ENCODE results near the gene GLT6D1. TPM values are rescaled to one million over a fixed set of nuclear protein-coding genes. Genes with fewer than 3 reads are reported as not detected.

GLT6D1 gene
- total and polyA plus RNA-seq, 2 donors, result 0.05 TPM; not detected in 1

GRCh38 chr9:135617991-135618411, 21.3 kb downstream of the GLT6D1 start:
- H3K27me3 ChIP-seq (ENCODE audit: control insufficient read depth in 2 of 2, insufficient read depth in 1 of 2, low read length in 1 of 2), result no peaks in the 10 kb centered on the region
- no peaks in the 10 kb centered on the region for H3K9me3 ChIP-seq (ENCODE audit: control insufficient read depth in 2 of 2, insufficient read depth in 1 of 2, low read length in 1 of 2)
- H3K4me3 ChIP-seq (ENCODE audit: low read length in 2 of 2), result no peak overlapping the region
- H3K36me3 ChIP-seq (ENCODE audit: control insufficient read depth in 2 of 2, insufficient read depth in 2 of 2, low read length in 1 of 2), result no peaks in the 10 kb centered on the region
- H3K4me1 ChIP-seq (ENCODE audit: control insufficient read depth in 2 of 2, insufficient read depth in 2 of 2, low read length in 2 of 2), result no peaks in the 10 kb centered on the region
- 83% methylated on average over 13 of the region's 13 CpGs for WGBS
- DNase-seq (ENCODE audit: low read depth in 6 of 9, low spot score in 9 of 9), result no peak
- H3K27ac ChIP-seq (ENCODE audit: low read depth in 1 of 2, low read length in 1 of 2), result no peak overlapping the region

DNA sequence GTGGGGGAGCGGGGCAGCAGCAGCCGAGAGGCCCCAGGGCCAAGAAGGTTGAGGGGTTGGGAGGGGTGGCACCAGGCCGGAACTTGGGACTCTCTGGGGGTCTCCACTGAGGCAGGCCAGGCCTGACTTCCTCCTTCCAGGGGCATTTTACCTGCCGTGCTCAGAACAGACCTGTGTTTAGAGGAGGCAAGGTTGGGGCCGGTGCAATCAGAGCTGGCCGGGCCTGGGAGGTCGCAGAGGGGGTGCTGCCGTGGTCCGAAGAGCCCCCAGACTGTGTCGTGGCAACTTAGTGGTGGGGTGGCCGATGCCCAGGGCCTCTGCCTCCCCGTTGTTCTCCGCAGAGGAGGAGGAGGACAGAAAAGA, 21.8 kb downstream of the GLT6D1 start:
- WGBS, result 87% methylated on average over 13 of the region's 13 CpGs
- no peaks in the 10 kb centered on the region for H3K9me3 ChIP-seq (ENCODE audit: control insufficient read depth in 2 of 2, insufficient read depth in 1 of 2, low read length in 1 of 2)
- no peak overlapping the region for H3K4me3 ChIP-seq (ENCODE audit: low read length in 2 of 2)
- no peak for DNase-seq (ENCODE audit: low read depth in 6 of 9, low spot score in 9 of 9)
- no peaks in the 10 kb centered on the region for H3K27me3 ChIP-seq (ENCODE audit: control insufficient read depth in 2 of 2, insufficient read depth in 1 of 2, low read length in 1 of 2)
- no peaks in the 10 kb centered on the region for H3K4me1 ChIP-seq (ENCODE audit: control insufficient read depth in 2 of 2, insufficient read depth in 2 of 2, low read length in 2 of 2)
- no peak overlapping the region for H3K27ac ChIP-seq (ENCODE audit: low read depth in 1 of 2, low read length in 1 of 2)
- H3K36me3 ChIP-seq (ENCODE audit: control insufficient read depth in 2 of 2, insufficient read depth in 2 of 2, low read length in 1 of 2), result no peaks in the 10 kb centered on the region

DNA sequence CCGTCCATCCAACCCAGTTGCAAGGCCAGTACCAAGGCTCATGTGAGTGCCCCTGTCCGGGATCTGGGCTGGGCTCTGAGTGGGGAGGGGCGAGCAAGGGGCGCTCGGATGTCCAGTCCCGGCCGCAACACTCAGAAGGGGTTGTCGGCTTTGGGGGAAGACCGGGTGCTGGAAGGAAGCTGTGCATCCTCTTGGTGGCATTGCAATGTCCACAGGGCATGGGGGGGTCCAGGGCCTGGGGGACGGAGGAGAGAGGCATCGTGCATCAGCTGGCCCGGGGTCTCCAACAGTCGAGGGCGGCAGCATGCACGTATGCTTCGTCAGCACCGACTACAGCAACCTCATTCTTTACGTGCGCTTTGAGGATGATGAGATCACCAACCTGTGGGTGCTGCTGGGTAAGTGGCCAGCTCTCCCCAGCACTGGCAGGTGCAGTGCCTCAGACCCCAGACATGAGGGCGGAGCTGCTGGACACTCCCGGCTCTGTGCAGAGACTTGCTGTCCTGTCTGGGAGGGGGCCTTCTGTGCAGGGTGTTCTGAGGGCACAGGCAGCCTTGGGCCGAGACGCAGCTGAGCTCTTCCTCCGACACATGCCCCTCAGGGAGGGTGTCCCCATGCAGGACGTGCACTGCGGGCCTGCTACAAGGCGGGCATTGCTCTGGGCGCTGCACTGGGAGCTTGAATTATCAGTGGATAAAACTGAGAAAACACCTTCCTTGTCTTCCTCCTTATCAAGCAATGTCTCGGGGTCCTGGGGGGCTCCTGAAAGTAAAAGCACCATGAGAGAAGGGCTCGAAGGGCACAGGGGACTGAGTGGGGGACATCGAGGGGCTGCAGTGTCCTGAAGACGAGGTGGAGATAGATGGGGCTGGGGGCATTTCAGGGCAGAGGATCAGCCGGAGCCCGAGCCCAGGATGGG, 22.5 kb downstream of the GLT6D1 start:
- Histone ChIP-seq H3K27me3 (ENCODE audit: control insufficient read depth in 2 of 2, insufficient read depth in 1 of 2, low read length in 1 of 2) (no peaks in the 10 kb centered on the region), H3K4me3 (ENCODE audit: low read length in 2 of 2) (no peak overlapping the region), H3K27ac (ENCODE audit: low read depth in 1 of 2, low read length in 1 of 2) (no peak overlapping the region), H3K4me1 (ENCODE audit: control insufficient read depth in 2 of 2, insufficient read depth in 2 of 2, low read length in 2 of 2) (no peaks in the 10 kb centered on the region), H3K36me3 (ENCODE audit: control insufficient read depth in 2 of 2, insufficient read depth in 2 of 2, low read length in 1 of 2) (no peaks in the 10 kb centered on the region), H3K9me3 (ENCODE audit: control insufficient read depth in 2 of 2, insufficient read depth in 1 of 2, low read length in 1 of 2) (no peaks in the 10 kb centered on the region)
- 89% methylated on average over 34 of the region's 34 CpGs for WGBS
- no peak for DNase-seq (ENCODE audit: low read depth in 6 of 9, low spot score in 9 of 9)

GRCh38 chr9:135615666-135616618, 23.4 kb downstream of the GLT6D1 start:
- Histone ChIP-seq H3K4me3 (ENCODE audit: low read length in 2 of 2) (no peak overlapping the region), H3K4me1 (ENCODE audit: control insufficient read depth in 2 of 2, insufficient read depth in 2 of 2, low read length in 2 of 2) (no peaks in the 10 kb centered on the region), H3K9me3 (ENCODE audit: control insufficient read depth in 2 of 2, insufficient read depth in 1 of 2, low read length in 1 of 2) (no peaks in the 10 kb centered on the region), H3K36me3 (ENCODE audit: control insufficient read depth in 2 of 2, insufficient read depth in 2 of 2, low read length in 1 of 2) (no peaks in the 10 kb centered on the region), H3K27me3 (ENCODE audit: control insufficient read depth in 2 of 2, insufficient read depth in 1 of 2, low read length in 1 of 2) (no peaks in the 10 kb centered on the region), H3K27ac (ENCODE audit: low read depth in 1 of 2, low read length in 1 of 2) (no peak overlapping the region)
- WGBS, result 73% methylated on average over 31 of the region's 31 CpGs
- no peak for DNase-seq (ENCODE audit: low read depth in 6 of 9, low spot score in 9 of 9)

GRCh38 chr9:135614821-135615665, 24.3 kb downstream of the GLT6D1 start:
- DNase-seq (ENCODE audit: low read depth in 6 of 9, low spot score in 9 of 9), result no peak
- 88% methylated on average over 29 of the region's 29 CpGs for WGBS
- no peaks in the 10 kb centered on the region for H3K27me3 ChIP-seq (ENCODE audit: control insufficient read depth in 2 of 2, insufficient read depth in 1 of 2, low read length in 1 of 2)
- H3K36me3 ChIP-seq (ENCODE audit: control insufficient read depth in 2 of 2, insufficient read depth in 2 of 2, low read length in 1 of 2), result no peaks in the 10 kb centered on the region
- no peaks in the 10 kb centered on the region for H3K9me3 ChIP-seq (ENCODE audit: control insufficient read depth in 2 of 2, insufficient read depth in 1 of 2, low read length in 1 of 2)
- no peak overlapping the region for H3K4me3 ChIP-seq (ENCODE audit: low read length in 2 of 2)
- no peaks in the 10 kb centered on the region for H3K4me1 ChIP-seq (ENCODE audit: control insufficient read depth in 2 of 2, insufficient read depth in 2 of 2, low read length in 2 of 2)
- no peak overlapping the region for H3K27ac ChIP-seq (ENCODE audit: low read depth in 1 of 2, low read length in 1 of 2)

DNA sequence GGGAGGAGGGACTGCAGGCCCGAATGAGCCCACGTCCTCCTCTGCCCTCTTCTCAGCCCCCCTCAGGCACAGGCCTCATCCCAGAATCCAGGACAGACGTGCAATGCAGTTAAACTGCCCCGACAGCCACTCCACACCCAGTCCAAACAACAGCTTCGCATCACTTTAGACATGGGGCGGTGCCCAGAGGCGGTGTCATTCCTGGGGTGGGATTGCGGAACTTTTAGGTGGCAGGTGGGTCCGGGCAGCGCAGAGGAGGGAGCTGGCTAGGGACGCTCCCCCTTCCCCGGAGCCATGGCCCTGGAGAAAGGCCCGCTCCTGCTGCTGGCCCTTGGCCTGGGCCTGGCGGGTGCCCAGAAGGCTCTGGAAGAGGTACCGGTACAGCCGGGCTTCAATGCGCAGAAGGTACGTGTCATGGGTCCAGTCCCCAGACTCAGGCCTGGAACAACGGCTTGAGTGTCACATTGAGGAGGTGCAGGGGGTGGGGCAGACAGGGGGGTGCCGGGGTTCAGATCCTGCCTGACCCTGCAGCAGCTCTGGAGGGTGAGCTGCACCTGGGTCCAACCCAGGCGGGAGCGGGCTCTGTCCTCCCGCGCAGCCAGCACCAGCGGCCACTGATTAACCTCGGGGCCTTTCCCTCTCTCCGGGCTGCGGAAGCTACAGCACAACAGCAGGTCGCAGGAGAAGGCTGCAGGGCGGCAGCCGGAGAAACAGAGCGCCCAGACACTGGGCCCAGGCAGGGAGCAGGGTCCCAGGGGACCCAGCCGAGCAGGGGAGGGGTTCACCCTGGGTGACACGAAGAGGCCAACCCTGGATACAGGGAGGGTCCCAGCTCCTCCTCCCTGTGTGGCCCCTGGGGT, 25.2 kb downstream of the GLT6D1 start:
- DNase-seq (ENCODE audit: low read depth in 6 of 9, low spot score in 9 of 9), result no peak
- Histone ChIP-seq H3K36me3 (ENCODE audit: control insufficient read depth in 2 of 2, insufficient read depth in 2 of 2, low read length in 1 of 2) (no peaks in the 10 kb centered on the region), H3K4me3 (ENCODE audit: low read length in 2 of 2) (no peak overlapping the region), H3K9me3 (ENCODE audit: control insufficient read depth in 2 of 2, insufficient read depth in 1 of 2, low read length in 1 of 2) (no peaks in the 10 kb centered on the region), H3K4me1 (ENCODE audit: control insufficient read depth in 2 of 2, insufficient read depth in 2 of 2, low read length in 2 of 2) (no peaks in the 10 kb centered on the region), H3K27me3 (ENCODE audit: control insufficient read depth in 2 of 2, insufficient read depth in 1 of 2, low read length in 1 of 2) (no peaks in the 10 kb centered on the region), H3K27ac (ENCODE audit: low read depth in 1 of 2, low read length in 1 of 2) (no peak overlapping the region)
- 85% methylated on average over 34 of the region's 34 CpGs for WGBS

DNA sequence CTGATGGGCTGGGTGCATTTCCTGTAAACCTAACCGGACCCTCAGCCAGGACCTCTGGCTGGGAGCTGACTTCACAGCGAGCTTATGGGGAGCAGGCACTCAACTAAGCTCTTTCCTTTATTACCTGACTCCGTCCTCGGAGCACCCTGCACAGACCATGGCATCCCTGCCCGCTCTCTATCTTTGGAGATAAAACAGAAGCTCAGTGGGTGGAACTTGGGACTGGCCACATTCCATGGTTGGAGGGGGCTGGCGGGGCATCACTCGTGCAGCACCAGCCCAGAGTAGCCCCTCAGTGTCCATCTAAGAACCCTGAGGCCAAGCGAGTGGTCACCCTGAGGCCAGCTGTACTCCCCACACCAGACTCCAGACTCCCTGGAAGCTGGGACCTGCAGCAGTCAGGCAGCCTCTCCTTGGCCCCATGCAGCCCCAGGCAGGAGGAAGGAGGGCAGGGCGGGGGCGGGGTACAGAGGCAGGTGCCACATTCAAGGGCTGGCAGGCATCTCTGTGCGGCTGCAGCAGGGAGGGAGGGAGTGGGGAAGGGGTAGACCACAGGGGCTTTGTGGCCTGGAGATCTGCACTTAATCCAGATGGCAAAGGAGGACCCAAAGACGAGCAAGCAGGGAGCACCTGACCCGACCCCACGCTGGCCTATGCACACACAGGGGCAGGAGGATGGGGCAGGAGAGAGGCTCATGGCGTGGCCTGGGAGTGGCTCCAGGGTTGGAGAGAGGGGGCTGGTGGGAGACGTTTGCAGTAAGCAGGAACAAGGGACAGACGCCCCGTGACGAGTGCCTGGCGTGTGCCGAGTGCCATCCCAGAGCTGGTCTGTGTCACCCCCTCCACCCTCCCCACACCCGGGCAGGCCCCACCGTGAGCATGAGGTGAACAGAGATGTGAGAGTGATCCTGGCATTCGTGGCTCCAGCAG, 26.1 kb downstream of the GLT6D1 start:
- no peaks in the 10 kb centered on the region for H3K36me3 ChIP-seq (ENCODE audit: control insufficient read depth in 2 of 2, insufficient read depth in 2 of 2, low read length in 1 of 2)
- H3K4me1 ChIP-seq (ENCODE audit: control insufficient read depth in 2 of 2, insufficient read depth in 2 of 2, low read length in 2 of 2), result no peaks in the 10 kb centered on the region
- H3K27ac ChIP-seq (ENCODE audit: low read depth in 1 of 2, low read length in 1 of 2), result no peak overlapping the region
- WGBS, result 75% methylated on average over 24 of the region's 24 CpGs
- H3K9me3 ChIP-seq (ENCODE audit: control insufficient read depth in 2 of 2, insufficient read depth in 1 of 2, low read length in 1 of 2), result no peaks in the 10 kb centered on the region
- H3K27me3 ChIP-seq (ENCODE audit: control insufficient read depth in 2 of 2, insufficient read depth in 1 of 2, low read length in 1 of 2), result no peaks in the 10 kb centered on the region
- no peak for DNase-seq (ENCODE audit: low read depth in 6 of 9, low spot score in 9 of 9)
- H3K4me3 ChIP-seq (ENCODE audit: low read length in 2 of 2), result no peak overlapping the region
